Measurements from ENCODE around the gene SHTN1. TPM values are rescaled to one million over a fixed set of nuclear protein-coding genes. Genes with fewer than 3 reads are reported as not detected.

Gene SHTN1
- total and polyA plus RNA-seq, 8 donors: 7.4 to 49.1 (median 15.7) TPM

DNA sequence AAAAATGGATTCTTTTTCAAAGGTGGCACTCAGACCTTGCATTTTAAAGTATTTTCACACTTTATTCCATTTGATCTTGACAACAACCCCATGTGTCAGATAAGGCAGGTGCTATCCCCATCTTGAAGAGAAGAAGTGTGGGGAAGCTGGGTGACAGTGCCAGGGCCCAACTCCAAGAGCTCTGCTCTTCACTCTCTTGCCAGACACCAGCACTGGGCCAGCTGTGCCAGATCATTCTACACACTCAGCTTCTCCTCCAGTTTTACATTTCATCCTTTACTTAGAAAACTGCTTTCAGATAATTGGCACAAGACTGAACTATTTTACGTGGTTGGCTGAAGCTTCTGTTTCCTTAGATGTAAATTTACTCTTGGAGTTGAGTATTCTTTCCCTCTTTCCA lies 91.3 kb downstream of the SHTN1 start:
- WGBS, 5 donors: 71 to 81% (median 79%) methylated on average over 1 of the region's 1 CpG
- Histone ChIP-seq H3K9me3 (no peaks in the 10 kb centered on the region), H3K4me3 (no peak overlapping the region), H3K4me1 (no peaks in the 10 kb centered on the region), H3K27ac (no peak overlapping the region), H3K36me3 (peaks cover 0 to 61% (median 37%) of the 10 kb centered on the region in 4 donors), H3K27me3 (no peaks in the 10 kb centered on the region)
- no peak for DNase-seq
- intact Hi-C loops (cut with DNase I; ENCODE audit: low total_unique reads): no loop called here
- no peak for TF ChIP-seq POLR2AphosphoS5 (IDR thresholded peaks at IDR 0.05)
- TF ChIP-seq, protein P1, sequence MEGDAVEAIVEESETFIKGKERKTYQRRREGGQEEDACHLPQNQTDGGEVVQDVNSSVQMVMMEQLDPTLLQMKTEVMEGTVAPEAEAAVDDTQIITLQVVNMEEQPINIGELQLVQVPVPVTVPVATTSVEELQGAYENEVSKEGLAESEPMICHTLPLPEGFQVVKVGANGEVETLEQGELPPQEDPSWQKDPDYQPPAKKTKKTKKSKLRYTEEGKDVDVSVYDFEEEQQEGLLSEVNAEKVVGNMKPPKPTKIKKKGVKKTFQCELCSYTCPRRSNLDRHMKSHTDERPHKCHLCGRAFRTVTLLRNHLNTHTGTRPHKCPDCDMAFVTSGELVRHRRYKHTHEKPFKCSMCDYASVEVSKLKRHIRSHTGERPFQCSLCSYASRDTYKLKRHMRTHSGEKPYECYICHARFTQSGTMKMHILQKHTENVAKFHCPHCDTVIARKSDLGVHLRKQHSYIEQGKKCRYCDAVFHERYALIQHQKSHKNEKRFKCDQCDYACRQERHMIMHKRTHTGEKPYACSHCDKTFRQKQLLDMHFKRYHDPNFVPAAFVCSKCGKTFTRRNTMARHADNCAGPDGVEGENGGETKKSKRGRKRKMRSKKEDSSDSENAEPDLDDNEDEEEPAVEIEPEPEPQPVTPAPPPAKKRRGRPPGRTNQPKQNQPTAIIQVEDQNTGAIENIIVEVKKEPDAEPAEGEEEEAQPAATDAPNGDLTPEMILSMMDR (IDR thresholded peaks at IDR 0.05): no peak
- TF ChIP-seq EP300 (IDR thresholded peaks at IDR 0.05): no peak
- no peak for TF ChIP-seq POLR2A (IDR thresholded peaks at IDR 0.05)

DNA sequence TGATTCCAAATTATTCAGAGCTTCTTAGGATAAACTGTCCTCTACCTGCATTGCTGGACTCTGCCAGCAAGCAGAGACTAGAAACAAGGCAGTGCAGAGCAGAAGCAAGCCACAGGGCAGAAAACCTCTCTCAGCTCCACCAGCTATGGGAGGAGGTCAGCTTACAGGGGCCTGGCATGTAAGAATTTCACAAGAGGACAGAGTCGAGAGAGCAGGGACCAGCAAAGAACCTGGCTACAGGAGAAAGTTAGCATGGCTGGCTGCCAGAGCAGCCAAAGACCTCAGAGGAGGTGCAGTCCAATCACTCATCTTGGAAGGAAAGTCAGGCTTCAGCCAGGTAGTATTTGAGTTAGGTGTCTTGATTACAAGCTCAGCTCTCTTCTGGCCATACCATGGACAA lies 92.8 kb downstream of the SHTN1 start:
- H3K4me3 ChIP-seq: no peak overlapping the region
- WGBS, 5 donors: 50 to 71% (median 65%) methylated on average over 1 of the region's 1 CpG
- no peak for TF ChIP-seq POLR2AphosphoS5 (IDR thresholded peaks at IDR 0.05)
- DNase-seq: no peak
- intact Hi-C loops (cut with DNase I; ENCODE audit: low total_unique reads): no loop called here
- H3K9me3 ChIP-seq: no peaks in the 10 kb centered on the region
- no peaks in the 10 kb centered on the region for H3K4me1 ChIP-seq
- no peak overlapping the region for H3K27ac ChIP-seq
- peaks cover 0 to 62% (median 40%) of the 10 kb centered on the region in 4 donors for H3K36me3 ChIP-seq
- no peaks in the 10 kb centered on the region for H3K27me3 ChIP-seq

DNA sequence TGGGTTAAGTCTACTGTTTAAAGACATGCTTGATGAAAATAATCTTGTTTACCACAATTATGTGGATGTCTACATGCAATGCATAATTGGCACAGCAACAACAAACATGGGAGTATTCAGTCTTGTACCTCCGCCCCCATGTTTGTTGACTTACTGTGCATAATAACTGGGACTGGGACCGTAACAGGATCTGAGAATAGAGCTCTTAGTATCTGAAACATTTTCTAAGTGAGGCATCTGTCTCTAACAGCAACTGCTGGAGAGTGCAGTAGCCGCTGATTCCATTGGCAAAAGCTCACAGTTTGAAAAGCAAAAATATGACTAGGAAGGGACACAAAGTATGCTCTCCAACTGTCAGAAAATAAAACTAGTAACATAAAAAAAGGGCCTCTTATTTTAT lies 94.1 kb downstream of the SHTN1 start:
- Histone ChIP-seq H3K4me1 (no peaks in the 10 kb centered on the region), H3K27me3 (no peaks in the 10 kb centered on the region), H3K4me3 (no peak overlapping the region), H3K36me3 (peaks cover 2 to 61% (median 50%) of the 10 kb centered on the region in 4 donors), H3K9me3 (no peaks in the 10 kb centered on the region), H3K27ac (no peak overlapping the region)
- WGBS, 5 donors: 77 to 97% (median 87%) methylated on average over 3 of the region's 3 CpGs
- peak in 1 of 2 donors; percentile 12 for DNase-seq
- intact Hi-C loops (cut with DNase I; ENCODE audit: low total_unique reads): no loop called here
- no peak for TF ChIP-seq EP300 (IDR thresholded peaks at IDR 0.05)
- no peak for TF ChIP-seq POLR2A (IDR thresholded peaks at IDR 0.05)
- no peak for TF ChIP-seq POLR2AphosphoS5 (IDR thresholded peaks at IDR 0.05)
- TF ChIP-seq, protein P1 (IDR thresholded peaks at IDR 0.05): no peak

- H3K9me3 ChIP-seq: no peaks in the 10 kb centered on the region
- WGBS, 5 donors: 76 to 86% (median 82%) methylated on average over 1 of the region's 1 CpG
- no peak overlapping the region for H3K27ac ChIP-seq
- intact Hi-C loops (cut with DNase I; ENCODE audit: low total_unique reads): no loop called here
- TF ChIP-seq, protein P1 (IDR thresholded peaks at IDR 0.05): no peak
- TF ChIP-seq POLR2A (IDR thresholded peaks at IDR 0.05): no peak
- TF ChIP-seq EP300 (IDR thresholded peaks at IDR 0.05): no peak
- TF ChIP-seq POLR2AphosphoS5 (IDR thresholded peaks at IDR 0.05): no peak
- H3K4me1 ChIP-seq: no peaks in the 10 kb centered on the region
- peaks cover 5 to 50% (median 43%) of the 10 kb centered on the region in 4 donors for H3K36me3 ChIP-seq
- no peaks in the 10 kb centered on the region for H3K27me3 ChIP-seq
- DNase-seq: no peak
- no peak overlapping the region for H3K4me3 ChIP-seq
Measured at GRCh38 chr10:116909307-116909706, 95.7 kb downstream of the SHTN1 start.

DNA sequence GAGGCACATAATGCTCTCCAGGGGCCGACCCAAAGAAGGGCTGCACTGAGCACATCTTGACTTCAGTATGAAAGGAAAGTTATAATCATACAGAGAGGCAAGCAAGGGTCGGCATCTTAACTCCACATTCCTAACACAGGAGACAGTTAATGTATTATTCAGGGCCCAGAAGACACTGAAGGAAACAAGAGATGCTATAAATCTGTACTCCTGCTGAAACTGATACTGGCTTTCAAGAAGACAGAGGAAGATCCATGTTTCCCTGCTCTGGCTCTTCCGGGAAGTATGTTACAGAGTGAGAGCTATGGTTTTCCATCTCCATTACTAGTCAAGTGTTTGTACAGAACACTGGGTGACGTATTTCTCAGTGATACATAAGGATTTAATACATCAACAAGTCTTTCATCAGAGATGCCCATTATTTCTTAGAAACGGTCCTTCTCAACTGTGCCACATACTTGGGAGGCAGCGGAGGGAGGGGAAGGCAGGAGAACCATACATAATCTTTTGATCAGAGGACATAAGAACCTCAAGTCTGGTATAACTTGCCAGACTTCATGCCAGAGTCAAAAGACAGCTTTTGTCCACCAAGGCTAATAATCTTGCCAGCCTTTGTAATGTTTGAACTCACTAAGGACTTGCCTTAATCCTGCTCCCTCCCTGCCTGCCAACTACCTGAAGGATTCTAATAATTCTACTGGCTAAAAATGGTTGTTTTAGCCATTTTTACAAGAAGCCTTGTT lies 97.6 kb downstream of the SHTN1 start:
- peaks cover 5 to 44% (median 28%) of the 10 kb centered on the region in 4 donors for H3K36me3 ChIP-seq
- no peaks in the 10 kb centered on the region for H3K27me3 ChIP-seq
- TF ChIP-seq POLR2AphosphoS5 (IDR thresholded peaks at IDR 0.05) (no peak), POLR2A (IDR thresholded peaks at IDR 0.05) (no peak), EP300 (IDR thresholded peaks at IDR 0.05) (no peak)
- TF ChIP-seq, protein P1 (IDR thresholded peaks at IDR 0.05): no peak
- no peak overlapping the region for H3K27ac ChIP-seq
- DNase-seq: no peak
- no peaks in the 10 kb centered on the region for H3K4me1 ChIP-seq
- no peak overlapping the region for H3K4me3 ChIP-seq
- no peaks in the 10 kb centered on the region for H3K9me3 ChIP-seq
- 78 to 84% (median 81%) methylated on average over 6 of the region's 6 CpGs for WGBS, 5 donors
- intact Hi-C loops (cut with DNase I; ENCODE audit: low total_unique reads): no loop called here

All from stomach (tissue), 9 donors.